Right atrium auricular region (tissue), 2 donors: Measurements from ENCODE around the gene PLAAT2. TPM values are rescaled to one million over a fixed set of nuclear protein-coding genes. Genes with fewer than 3 reads are reported as not detected.
"Not testable (repeated sequence)": the region's sequence is repeated elsewhere in the genome, so short reads cannot be mapped to it uniquely, and the experiment has no call there.

Source experiments
- DNase-seq: peaks from one replicate; pipeline ENCODE4 v3.0.0-alpha.2; 2019; ENCODE audit warnings: low spot score
- H3K27ac ChIP-seq, 2 donors: fragments of 200-600 bp; sonication (generic); 1 replicate in 1 of 2; 2 replicates in 1 of 2; pipeline ENCODE4 v1.5.1; 2016 to 2019
- H3K27me3 ChIP-seq, 2 donors: fragments of 200-600 bp; sonication (generic); one replicate each; pipeline versions ENCODE4 v1.5.1 to v1.6.0; 2017 to 2019
- H3K36me3 ChIP-seq: fragments of 200-600 bp; sonication (generic); one replicate; pipeline ENCODE4 v1.5.1; 2016
- H3K4me1 ChIP-seq, 2 donors: fragments of 200-600 bp; sonication (generic); one replicate each; pipeline versions ENCODE4 v1.5.1 to v1.6.0; 2017 to 2019
- H3K4me3 ChIP-seq, 2 donors: fragments of 200-600 bp; sonication (generic); 1 replicate in 1 of 2; 2 replicates in 1 of 2; pipeline ENCODE4 v1.5.1; 2017 to 2019; ENCODE audit warnings: mild to moderate bottlenecking in 1 of 2, moderate library complexity in 1 of 2
- H3K9me3 ChIP-seq, 2 donors: fragments of 200-600 bp; sonication (generic); one replicate each; pipeline ENCODE4 v1.5.1; 2019
- CTCF ChIP-seq, 2 donors: fragments of 200-600 bp; sonication (generic); IDR thresholded peaks; one replicate each; pipeline ENCODE4 v1.5.1; 2019; ENCODE audit warnings: antibody characterized with exemption in 2 of 2
- total RNA-seq, 2 donors: library from RNA; depleted of rRNA; stranded (reverse); fragments of >200 nt; gene quantifications; one replicate each; pipeline ENCODE4 v1.1.0, GENCODE V29; 2016

The PLAAT2 gene
- total RNA-seq, 2 donors from 2014 or later = not detected

- no peak overlapping the region for H3K4me3 ChIP-seq
- peaks cover 0 to 43% of the 10 kb centered on the region in 2 donors for H3K4me1 ChIP-seq
Observed at GRCh38 chr11:63609536-63609935, 46.4 kb upstream of the PLAAT2 start.

GRCh38 chr11:63608353-63609345, 45.5 kb upstream of the PLAAT2 start:
- H3K36me3 ChIP-seq = peaks cover 4% of the 10 kb centered on the region
- H3K27me3 ChIP-seq = no peaks in the 10 kb centered on the region
- DNase-seq = no peak
- no peaks in the 10 kb centered on the region for H3K9me3 ChIP-seq
- H3K4me1 ChIP-seq = peaks cover 0 to 46% of the 10 kb centered on the region in 2 donors
- H3K27ac ChIP-seq = peak overlapping the region; percentile 89 to 95
- H3K4me3 ChIP-seq = no peak overlapping the region
- no peak for TF ChIP-seq CTCF (IDR thresholded peaks at IDR 0.05)

More at GRCh38 chr11:63609536-63609935, 46.4 kb upstream of the PLAAT2 start:
- H3K27me3 ChIP-seq = no peaks in the 10 kb centered on the region
- TF ChIP-seq CTCF (IDR thresholded peaks at IDR 0.05) = no peak
- peak overlapping the region; percentile 89 to 95 for H3K27ac ChIP-seq
- H3K36me3 ChIP-seq = peaks cover 4% of the 10 kb centered on the region
- no peaks in the 10 kb centered on the region for H3K9me3 ChIP-seq
- no peak for DNase-seq

- no peak for TF ChIP-seq CTCF (IDR thresholded peaks at IDR 0.05)
- no peaks in the 10 kb centered on the region for H3K27me3 ChIP-seq
- peak; percentile 57 for DNase-seq
- no peak overlapping the region for H3K4me3 ChIP-seq
- peaks cover 0 to 21% of the 10 kb centered on the region in 2 donors for H3K4me1 ChIP-seq
- H3K27ac ChIP-seq = peak overlapping the region; percentile 50 to 74
- peaks cover 5% of the 10 kb centered on the region for H3K36me3 ChIP-seq
- no peaks in the 10 kb centered on the region for H3K9me3 ChIP-seq
Observed at GRCh38 chr11:63603180-63603518, 40.0 kb upstream of the PLAAT2 start.

- DNase-seq = peak; percentile 48
- H3K27ac ChIP-seq = peak overlapping the region; percentile 50 to 74
- not testable (repeated sequence) for H3K9me3 ChIP-seq, H3K27me3 ChIP-seq, H3K4me3 ChIP-seq
- peaks cover 11% of the 10 kb centered on the region for H3K36me3 ChIP-seq
- H3K4me1 ChIP-seq = peaks cover 0 to 21% of the 10 kb centered on the region in 2 donors
Observed at GRCh38 chr11:63602290-63603179, 39.4 kb upstream of the PLAAT2 start.

GRCh38 chr11:63599211-63600122, 36.3 kb upstream of the PLAAT2 start:
- Histone ChIP-seq H3K27ac (no peak overlapping the region), H3K4me3 (no peak overlapping the region), H3K9me3 (no peaks in the 10 kb centered on the region), H3K36me3 (peaks cover 22% of the 10 kb centered on the region), H3K4me1 (peaks cover 0 to 21% of the 10 kb centered on the region in 2 donors), H3K27me3 (no peaks in the 10 kb centered on the region)
- no peak for TF ChIP-seq CTCF (IDR thresholded peaks at IDR 0.05)
- no peak for DNase-seq
